GM12892 (cell line): ENCODE measurements around the gene ME1.

ENCODE experiments used
- POLR2A ChIP-seq: IDR thresholded peaks from 2 replicates; pipeline ENCODE4 v1.6.1; 2011; ENCODE audit warnings: low read depth, low read length, control low read depth
- POLR2AphosphoS5 ChIP-seq: IDR thresholded peaks from 2 replicates; pipeline ENCODE4 v1.6.1; 2011; ENCODE audit warnings: low read depth, low read length, control low read depth
- TAF1 ChIP-seq: IDR thresholded peaks from 2 replicates; pipeline ENCODE4 v1.6.1; 2011; ENCODE audit warnings: low read depth, mild to moderate bottlenecking, control low read depth, low read length, borderline replicate concordance

GRCh38 chr6:83461438-83461837, 30.6 kb upstream of the ME1 start:
- TF ChIP-seq POLR2A (no peak), POLR2AphosphoS5 (no peak), TAF1 (no peak)
